HG02840 (cell line): ENCODE data around the gene RAPGEF6.
"Not testable (repeated sequence)": the region's sequence is repeated elsewhere in the genome, so short reads cannot be mapped to it uniquely, and the experiment has no call there.

Experiments
- ATAC-seq: cut with Tn5 transposase; IDR thresholded peaks from one replicate; pipeline ENCODE4 v1.9.1; 2021; ENCODE audit warnings: mild to moderate bottlenecking, moderate library complexity, moderate number of reproducible peaks; ENCODE audit not compliant: unreplicated experiment, low FRiP score

Gene RAPGEF6

GRCh38 chr5:131511934-131512333 lies 123.1 kb downstream of the RAPGEF6 start:
- ATAC-seq: no peak

- ATAC-seq: no peak
Observed at GRCh38 chr5:131509801-131510200, 125.2 kb downstream of the RAPGEF6 start.

- ATAC-seq: no peak
Observed at GRCh38 chr5:131505237-131505908, 129.7 kb downstream of the RAPGEF6 start.

GRCh38 chr5:131496400-131496713 lies 138.7 kb downstream of the RAPGEF6 start:
- peak; percentile 92 for ATAC-seq

- peak; percentile 42 for ATAC-seq
Observed at GRCh38 chr5:131495536-131496399, 139.3 kb downstream of the RAPGEF6 start.

- ATAC-seq: no peak
Observed at GRCh38 chr5:131491749-131492148, 143.3 kb downstream of the RAPGEF6 start.

- ATAC-seq: no peak
Observed at GRCh38 chr5:131488463-131488862, 146.6 kb downstream of the RAPGEF6 start.

GRCh38 chr5:131487371-131487770 lies 147.7 kb downstream of the RAPGEF6 start:
- ATAC-seq: not testable (repeated sequence)

- ATAC-seq: no peak
Observed at GRCh38 chr5:131482617-131483016, 152.4 kb downstream of the RAPGEF6 start.

- ATAC-seq: no peak
Observed at GRCh38 chr5:131481569-131481968, 153.5 kb downstream of the RAPGEF6 start.

GRCh38 chr5:131475541-131475941 lies 159.5 kb downstream of the RAPGEF6 start:
- no peak for ATAC-seq

GRCh38 chr5:131473731-131474130 lies 161.3 kb downstream of the RAPGEF6 start:
- no peak for ATAC-seq

GRCh38 chr5:131466171-131466766 lies 168.8 kb downstream of the RAPGEF6 start:
- ATAC-seq: no peak

- no peak for ATAC-seq
Observed at GRCh38 chr5:131463656-131464055, 171.4 kb downstream of the RAPGEF6 start.

GRCh38 chr5:131462454-131462853 lies 172.6 kb downstream of the RAPGEF6 start:
- no peak for ATAC-seq

GRCh38 chr5:131461742-131462141 lies 173.3 kb downstream of the RAPGEF6 start:
- ATAC-seq: no peak

- ATAC-seq: no peak
Observed at GRCh38 chr5:131460867-131461572, 174.0 kb downstream of the RAPGEF6 start.

GRCh38 chr5:131460133-131460532 lies 174.9 kb downstream of the RAPGEF6 start:
- no peak for ATAC-seq

GRCh38 chr5:131459216-131459615 lies 175.8 kb downstream of the RAPGEF6 start:
- ATAC-seq: no peak

GRCh38 chr5:131457193-131457592 lies 177.8 kb downstream of the RAPGEF6 start:
- ATAC-seq: no peak

- no peak for ATAC-seq
Observed at GRCh38 chr5:131450941-131451340, 184.1 kb downstream of the RAPGEF6 start.
